OCI-M2 (cell line): Measurements from ENCODE around the gene PSMB2.
"Not testable (repeated sequence)": the region's sequence is repeated elsewhere in the genome, so short reads cannot be mapped to it uniquely, and the experiment has no call there.

Experiments
- DNase-seq: peaks from one replicate; lab custom pipeline; 2025; ENCODE audit not compliant: unreplicated experiment; lab: John Stamatoyannopoulos, UW

The PSMB2 gene

GRCh38 chr1:35594005-35594760 lies 47.1 kb downstream of the PSMB2 start:
- DNase-seq = no peak

- DNase-seq = no peak
Measured at GRCh38 chr1:35592991-35593769, 48.1 kb downstream of the PSMB2 start.

- DNase-seq = no peak
Measured at GRCh38 chr1:35591211-35591610, 50.1 kb downstream of the PSMB2 start.

GRCh38 chr1:35590476-35591040 lies 50.8 kb downstream of the PSMB2 start:
- DNase-seq = no peak

- DNase-seq = no peak
Measured at GRCh38 chr1:35589516-35590427, 51.6 kb downstream of the PSMB2 start.

- DNase-seq = no peak
Measured at GRCh38 chr1:35588197-35588910, 53.0 kb downstream of the PSMB2 start.

- DNase-seq = no peak
Measured at GRCh38 chr1:35587736-35588135, 53.6 kb downstream of the PSMB2 start.

- DNase-seq = no peak
Measured at GRCh38 chr1:35586808-35587207, 54.5 kb downstream of the PSMB2 start.

- DNase-seq = not testable (repeated sequence)
Measured at GRCh38 chr1:35585805-35586204, 55.5 kb downstream of the PSMB2 start.

GRCh38 chr1:35585281-35585680 lies 56.0 kb downstream of the PSMB2 start:
- DNase-seq = no peak

GRCh38 chr1:35581621-35582020 lies 59.7 kb downstream of the PSMB2 start:
- not testable (repeated sequence) for DNase-seq

GRCh38 chr1:35580949-35581388 lies 60.4 kb downstream of the PSMB2 start:
- DNase-seq = no peak

- no peak for DNase-seq
Measured at GRCh38 chr1:35577071-35577998, 64.0 kb downstream of the PSMB2 start.

GRCh38 chr1:35576766-35577070 lies 64.6 kb downstream of the PSMB2 start:
- not testable (repeated sequence) for DNase-seq

- no peak for DNase-seq
Measured at GRCh38 chr1:35576061-35576765, 65.1 kb downstream of the PSMB2 start.

GRCh38 chr1:35575416-35575958 lies 65.8 kb downstream of the PSMB2 start:
- no peak for DNase-seq

GRCh38 chr1:35574655-35575415 lies 66.5 kb downstream of the PSMB2 start:
- DNase-seq = no peak
